IMR-90 (cell line): Measurements from ENCODE around the gene SUPT3H.

Experiments used
- BHLHE40 ChIP-seq: fragments of 150-350 bp; IDR thresholded peaks from 2 replicates; pipeline ENCODE4 v1.6.1; 2016; ENCODE audit warnings: mild to moderate bottlenecking, low read depth, low read length
- CEBPB ChIP-seq: IDR thresholded peaks from 2 replicates; pipeline ENCODE4 v1.6.1; 2012; ENCODE audit warnings: low read depth, low read length, improper control_type of control experiment
- CHD1 ChIP-seq: IDR thresholded peaks from 2 replicates; pipeline ENCODE4 v1.6.1; 2012; ENCODE audit warnings: low read depth, low read length, improper control_type of control experiment
- FOS ChIP-seq: fragments of 150-350 bp; IDR thresholded peaks from 2 replicates; pipeline ENCODE4 v1.6.1; 2016; ENCODE audit warnings: low read depth, low read length
- MAFK ChIP-seq: IDR thresholded peaks from 2 replicates; pipeline ENCODE4 v1.6.1; 2012; ENCODE audit warnings: low read depth, low read length, improper control_type of control experiment
- MAZ ChIP-seq: IDR thresholded peaks from 2 replicates; pipeline ENCODE4 v1.6.1; 2012; ENCODE audit warnings: low read depth, mild to moderate bottlenecking, low read length, improper control_type of control experiment, moderate library complexity, borderline replicate concordance
- MXI1 ChIP-seq: IDR thresholded peaks from 2 replicates; pipeline ENCODE4 v1.6.1; 2012; ENCODE audit warnings: low read depth, mild to moderate bottlenecking, low read length, moderate library complexity, borderline replicate concordance
- POLR2A ChIP-seq: IDR thresholded peaks from 2 replicates; pipeline ENCODE4 v1.6.1; 2012; ENCODE audit warnings: mild to moderate bottlenecking, low read depth, low read length
- RAD21 ChIP-seq: IDR thresholded peaks from 2 replicates; pipeline ENCODE4 v1.6.1; 2012; ENCODE audit warnings: low read length, improper control_type of control experiment
- RCOR1 ChIP-seq: IDR thresholded peaks from 2 replicates; pipeline ENCODE4 v1.6.1; 2012; ENCODE audit warnings: mild to moderate bottlenecking, low read length, improper control_type of control experiment; ENCODE audit not compliant: insufficient replicate concordance
- RFX5 ChIP-seq: IDR thresholded peaks from 2 replicates; pipeline ENCODE4 v1.8.0; 2012; ENCODE audit warnings: low read depth, mild to moderate bottlenecking, low read length, moderate library complexity
- SMC3 ChIP-seq: fragments of 150-350 bp; IDR thresholded peaks from 2 replicates; pipeline ENCODE4 v1.6.1; 2016; ENCODE audit warnings: low read depth, mild to moderate bottlenecking, antibody characterized with exemption, low read length, moderate library complexity
- TF ChIP-seq, protein P1 (sequence below): conservative IDR thresholded peaks from 2 replicates; pipeline ENCODE4 v1.5.1; 2012; ENCODE audit warnings: mild to moderate bottlenecking, low read depth, low read length, improper control_type of control experiment
- TF ChIP-seq, protein P2 (sequence below): fragments of 150-350 bp; IDR thresholded peaks from 2 replicates; pipeline ENCODE4 v1.6.1; 2017; ENCODE audit warnings: mild to moderate bottlenecking, antibody characterized with exemption, low read length, low read depth

DNA sequence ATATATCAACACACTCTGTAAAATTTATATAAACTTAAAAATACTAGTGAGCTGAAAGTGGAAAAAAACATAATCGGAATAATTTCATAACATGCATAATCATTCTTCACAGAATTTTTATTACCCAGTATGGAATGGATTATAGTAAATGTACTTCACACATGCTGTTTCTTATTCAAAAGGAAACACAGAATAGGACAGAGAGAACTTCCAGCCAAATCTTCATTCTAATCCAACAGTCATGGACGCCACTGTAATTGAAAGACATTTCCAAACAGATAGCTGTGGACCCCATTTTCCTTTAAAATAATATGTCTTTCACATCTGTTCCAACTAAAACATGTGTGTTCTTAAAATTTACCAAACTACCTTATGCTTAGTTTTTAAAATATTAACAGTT is 176.2 kb downstream of the SUPT3H start:
- TF ChIP-seq, protein P1, sequence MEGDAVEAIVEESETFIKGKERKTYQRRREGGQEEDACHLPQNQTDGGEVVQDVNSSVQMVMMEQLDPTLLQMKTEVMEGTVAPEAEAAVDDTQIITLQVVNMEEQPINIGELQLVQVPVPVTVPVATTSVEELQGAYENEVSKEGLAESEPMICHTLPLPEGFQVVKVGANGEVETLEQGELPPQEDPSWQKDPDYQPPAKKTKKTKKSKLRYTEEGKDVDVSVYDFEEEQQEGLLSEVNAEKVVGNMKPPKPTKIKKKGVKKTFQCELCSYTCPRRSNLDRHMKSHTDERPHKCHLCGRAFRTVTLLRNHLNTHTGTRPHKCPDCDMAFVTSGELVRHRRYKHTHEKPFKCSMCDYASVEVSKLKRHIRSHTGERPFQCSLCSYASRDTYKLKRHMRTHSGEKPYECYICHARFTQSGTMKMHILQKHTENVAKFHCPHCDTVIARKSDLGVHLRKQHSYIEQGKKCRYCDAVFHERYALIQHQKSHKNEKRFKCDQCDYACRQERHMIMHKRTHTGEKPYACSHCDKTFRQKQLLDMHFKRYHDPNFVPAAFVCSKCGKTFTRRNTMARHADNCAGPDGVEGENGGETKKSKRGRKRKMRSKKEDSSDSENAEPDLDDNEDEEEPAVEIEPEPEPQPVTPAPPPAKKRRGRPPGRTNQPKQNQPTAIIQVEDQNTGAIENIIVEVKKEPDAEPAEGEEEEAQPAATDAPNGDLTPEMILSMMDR, result no peak
- TF ChIP-seq FOS (no peak), RFX5 (no peak), POLR2A (no peak), MAFK (no peak), CEBPB (no peak), SMC3 (no peak), BHLHE40 (no peak), CHD1 (no peak), MXI1 (no peak), RAD21 (no peak), MAZ (no peak), RCOR1 (no peak)
- TF ChIP-seq, protein P2, sequence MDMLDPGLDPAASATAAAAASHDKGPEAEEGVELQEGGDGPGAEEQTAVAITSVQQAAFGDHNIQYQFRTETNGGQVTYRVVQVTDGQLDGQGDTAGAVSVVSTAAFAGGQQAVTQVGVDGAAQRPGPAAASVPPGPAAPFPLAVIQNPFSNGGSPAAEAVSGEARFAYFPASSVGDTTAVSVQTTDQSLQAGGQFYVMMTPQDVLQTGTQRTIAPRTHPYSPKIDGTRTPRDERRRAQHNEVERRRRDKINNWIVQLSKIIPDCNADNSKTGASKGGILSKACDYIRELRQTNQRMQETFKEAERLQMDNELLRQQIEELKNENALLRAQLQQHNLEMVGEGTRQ, result no peak
